ENCODE measurements around the gene KDM2A. TPM values are rescaled to one million over a fixed set of nuclear protein-coding genes. Genes with fewer than 3 reads are reported as not detected.
A peak's percentile ranks its signal among the peaks of the same experiment; 100 is the strongest.

Gene KDM2A
- total RNA-seq, 1 donor: 65.9 TPM

GRCh38 chr11:67277231-67277961 lies 158.3 kb downstream of the KDM2A start:
- Histone ChIP-seq H3K36me3 (ENCODE audit: insufficient read depth, low read length) (peaks cover 28% of the 10 kb centered on the region), H4K20me1 (ENCODE audit: insufficient read depth, low read length) (peaks cover 4% of the 10 kb centered on the region), H3K27ac (ENCODE audit: low read depth, low read length) (peak overlapping the region; percentile 69), H3K4me1 (ENCODE audit: insufficient read depth, low read length) (peaks cover 28% of the 10 kb centered on the region), H3K79me2 (ENCODE audit: insufficient read depth, low read length) (peaks cover 74% of the 10 kb centered on the region), H3K4me3 (ENCODE audit: insufficient read depth, low read length) (peak overlapping the region; percentile 64), H2AFZ (ENCODE audit: low read length) (peak overlapping the region; percentile 65), H3K27me3 (ENCODE audit: insufficient read depth, low read length) (no peaks in the 10 kb centered on the region), H3K9me3 (ENCODE audit: low read depth, low read length) (no peaks in the 10 kb centered on the region), H3K4me2 (ENCODE audit: insufficient read depth, low read length) (peak overlapping the region; percentile 76)
- peak; percentile 98 for DNase-seq (ENCODE audit: insufficient read length, low spot score, missing footprints)
- no peak for TF ChIP-seq CTCF (IDR thresholded peaks at IDR 0.05; ENCODE audit: extremely low read depth, low read depth, low read length)

- no peak overlapping the region for H3K4me3 ChIP-seq (ENCODE audit: insufficient read depth, low read length)
These were observed 159.3 kb downstream of the KDM2A start for GRCh38 chr11:67278135-67278938.

GRCh38 chr11:67278939-67279588 lies 160.0 kb downstream of the KDM2A start:
- Histone ChIP-seq H3K4me3 (ENCODE audit: insufficient read depth, low read length) (no peak overlapping the region), H3K4me2 (ENCODE audit: insufficient read depth, low read length) (no peak overlapping the region), H3K36me3 (ENCODE audit: insufficient read depth, low read length) (peaks cover 45% of the 10 kb centered on the region), H3K27ac (ENCODE audit: low read depth, low read length) (no peak overlapping the region), H3K4me1 (ENCODE audit: insufficient read depth, low read length) (peaks cover 15% of the 10 kb centered on the region), H4K20me1 (ENCODE audit: insufficient read depth, low read length) (peaks cover 3% of the 10 kb centered on the region), H3K9me3 (ENCODE audit: low read depth, low read length) (no peaks in the 10 kb centered on the region), H2AFZ (ENCODE audit: low read length) (no peak overlapping the region), H3K79me2 (ENCODE audit: insufficient read depth, low read length) (peaks cover 58% of the 10 kb centered on the region), H3K27me3 (ENCODE audit: insufficient read depth, low read length) (no peaks in the 10 kb centered on the region)
- no peak for TF ChIP-seq CTCF (IDR thresholded peaks at IDR 0.05; ENCODE audit: extremely low read depth, low read depth, low read length)
- peak; percentile 69 for DNase-seq (ENCODE audit: insufficient read length, low spot score, missing footprints)

More at GRCh38 chr11:67278135-67278938, 159.3 kb downstream of the KDM2A start:
- H3K27me3 ChIP-seq (ENCODE audit: insufficient read depth, low read length): no peaks in the 10 kb centered on the region
- H3K4me2 ChIP-seq (ENCODE audit: insufficient read depth, low read length): no peak overlapping the region
- H3K36me3 ChIP-seq (ENCODE audit: insufficient read depth, low read length): peaks cover 37% of the 10 kb centered on the region
- peaks cover 65% of the 10 kb centered on the region for H3K79me2 ChIP-seq (ENCODE audit: insufficient read depth, low read length)
- no peaks in the 10 kb centered on the region for H3K9me3 ChIP-seq (ENCODE audit: low read depth, low read length)
- peak overlapping the region; percentile 69 for H3K27ac ChIP-seq (ENCODE audit: low read depth, low read length)
- TF ChIP-seq CTCF (IDR thresholded peaks at IDR 0.05; ENCODE audit: extremely low read depth, low read depth, low read length): no peak
- peaks cover 20% of the 10 kb centered on the region for H3K4me1 ChIP-seq (ENCODE audit: insufficient read depth, low read length)
- H2AFZ ChIP-seq (ENCODE audit: low read length): no peak overlapping the region
- peaks cover 4% of the 10 kb centered on the region for H4K20me1 ChIP-seq (ENCODE audit: insufficient read depth, low read length)
- DNase-seq (ENCODE audit: insufficient read length, low spot score, missing footprints): peak; percentile 39

Measured in osteoblast (primary cell).